ENCODE data around the gene KCNC1.

The KCNC1 gene

GRCh38 chr11:17776212-17776875, 41.8 kb downstream of the KCNC1 start:
- H3K27ac Mint-ChIP-seq = no peak overlapping the region
- H3K9me3 Mint-ChIP-seq = no peaks in the 10 kb centered on the region
- no peaks in the 10 kb centered on the region for H3K36me3 Mint-ChIP-seq (ENCODE audit: low read depth)
- H3K4me3 Mint-ChIP-seq = no peak overlapping the region
- DNase-seq = no peak
- no peaks in the 10 kb centered on the region for H3K27me3 Mint-ChIP-seq
- no peaks in the 10 kb centered on the region for H3K4me1 Mint-ChIP-seq (ENCODE audit: low read depth)

GRCh38 chr11:17777086-17777737, 42.6 kb downstream of the KCNC1 start:
- Mint-ChIP-seq H3K9me3 (no peaks in the 10 kb centered on the region), H3K36me3 (ENCODE audit: low read depth) (no peaks in the 10 kb centered on the region), H3K27me3 (no peaks in the 10 kb centered on the region), H3K4me3 (no peak overlapping the region), H3K27ac (no peak overlapping the region), H3K4me1 (ENCODE audit: low read depth) (no peaks in the 10 kb centered on the region)
- no peak for DNase-seq

DNA sequence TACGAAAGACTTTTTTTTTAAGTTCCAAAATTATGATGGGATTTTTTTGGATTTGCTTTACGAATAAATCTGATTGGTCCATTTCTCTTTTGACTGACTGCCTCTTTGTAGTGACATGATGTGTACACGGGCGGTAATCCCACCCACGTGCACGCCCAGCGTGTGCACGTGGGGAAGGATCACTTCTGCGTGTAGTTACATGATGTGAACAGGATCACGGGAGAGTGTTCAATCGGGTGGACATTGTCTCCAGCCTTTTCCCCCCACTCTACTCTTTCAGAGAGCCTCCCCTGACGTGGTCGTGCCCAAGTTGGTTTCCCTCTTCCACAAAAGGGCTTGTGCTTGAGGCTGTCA, 43.1 kb downstream of the KCNC1 start:
- H3K27me3 Mint-ChIP-seq = no peaks in the 10 kb centered on the region
- H3K9me3 Mint-ChIP-seq = no peaks in the 10 kb centered on the region
- no peaks in the 10 kb centered on the region for H3K4me1 Mint-ChIP-seq (ENCODE audit: low read depth)
- no peaks in the 10 kb centered on the region for H3K36me3 Mint-ChIP-seq (ENCODE audit: low read depth)
- no peak overlapping the region for H3K4me3 Mint-ChIP-seq
- DNase-seq = no peak
- no peak overlapping the region for H3K27ac Mint-ChIP-seq

DNA sequence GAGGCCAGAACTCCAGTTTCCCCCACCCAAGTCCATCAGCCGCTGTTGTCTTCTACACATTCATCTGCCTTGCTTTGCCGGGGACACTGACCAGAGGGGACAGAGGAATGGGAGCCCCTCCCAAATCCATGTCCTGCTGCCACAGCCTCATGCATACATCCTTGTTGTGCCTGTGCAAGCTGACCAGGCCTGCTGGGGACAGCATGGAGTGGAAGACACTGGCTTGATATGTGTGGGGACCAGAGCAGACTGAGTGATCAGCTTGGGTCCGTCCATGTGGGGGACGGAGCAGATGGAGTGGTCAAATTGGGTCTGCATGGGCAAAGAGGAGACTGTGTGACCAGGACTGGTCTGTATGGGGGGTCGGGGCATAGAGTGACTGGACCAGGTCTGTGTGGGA, 43.8 kb downstream of the KCNC1 start:
- H3K9me3 Mint-ChIP-seq = no peaks in the 10 kb centered on the region
- DNase-seq = no peak
- H3K27me3 Mint-ChIP-seq = no peaks in the 10 kb centered on the region
- no peak overlapping the region for H3K27ac Mint-ChIP-seq
- H3K36me3 Mint-ChIP-seq (ENCODE audit: low read depth) = no peaks in the 10 kb centered on the region
- H3K4me3 Mint-ChIP-seq = no peak overlapping the region
- no peaks in the 10 kb centered on the region for H3K4me1 Mint-ChIP-seq (ENCODE audit: low read depth)

GRCh38 chr11:17778956-17779860, 44.6 kb downstream of the KCNC1 start:
- H3K4me3 Mint-ChIP-seq = no peak overlapping the region
- no peaks in the 10 kb centered on the region for H3K4me1 Mint-ChIP-seq (ENCODE audit: low read depth)
- H3K9me3 Mint-ChIP-seq = no peaks in the 10 kb centered on the region
- no peak overlapping the region for H3K27ac Mint-ChIP-seq
- H3K27me3 Mint-ChIP-seq = no peaks in the 10 kb centered on the region
- no peak for DNase-seq
- no peaks in the 10 kb centered on the region for H3K36me3 Mint-ChIP-seq (ENCODE audit: low read depth)

GRCh38 chr11:17779861-17780594, 45.4 kb downstream of the KCNC1 start:
- Mint-ChIP-seq H3K4me3 (no peak overlapping the region), H3K9me3 (no peaks in the 10 kb centered on the region), H3K4me1 (ENCODE audit: low read depth) (no peaks in the 10 kb centered on the region), H3K27ac (no peak overlapping the region), H3K36me3 (ENCODE audit: low read depth) (no peaks in the 10 kb centered on the region), H3K27me3 (no peaks in the 10 kb centered on the region)
- no peak for DNase-seq

GRCh38 chr11:17780668-17781067, 46.1 kb downstream of the KCNC1 start:
- no peak overlapping the region for H3K4me3 Mint-ChIP-seq
- H3K27me3 Mint-ChIP-seq = no peaks in the 10 kb centered on the region
- H3K4me1 Mint-ChIP-seq (ENCODE audit: low read depth) = no peaks in the 10 kb centered on the region
- H3K36me3 Mint-ChIP-seq (ENCODE audit: low read depth) = no peaks in the 10 kb centered on the region
- H3K27ac Mint-ChIP-seq = no peak overlapping the region
- H3K9me3 Mint-ChIP-seq = no peaks in the 10 kb centered on the region
- no peak for DNase-seq

- no peaks in the 10 kb centered on the region for H3K27me3 Mint-ChIP-seq
- no peak overlapping the region for H3K4me3 Mint-ChIP-seq
- no peak for DNase-seq
- H3K4me1 Mint-ChIP-seq (ENCODE audit: low read depth) = no peaks in the 10 kb centered on the region
- H3K27ac Mint-ChIP-seq = no peak overlapping the region
- no peaks in the 10 kb centered on the region for H3K36me3 Mint-ChIP-seq (ENCODE audit: low read depth)
- H3K9me3 Mint-ChIP-seq = no peaks in the 10 kb centered on the region
These were observed 46.6 kb downstream of the KCNC1 start for GRCh38 chr11:17781221-17781620.

DNA sequence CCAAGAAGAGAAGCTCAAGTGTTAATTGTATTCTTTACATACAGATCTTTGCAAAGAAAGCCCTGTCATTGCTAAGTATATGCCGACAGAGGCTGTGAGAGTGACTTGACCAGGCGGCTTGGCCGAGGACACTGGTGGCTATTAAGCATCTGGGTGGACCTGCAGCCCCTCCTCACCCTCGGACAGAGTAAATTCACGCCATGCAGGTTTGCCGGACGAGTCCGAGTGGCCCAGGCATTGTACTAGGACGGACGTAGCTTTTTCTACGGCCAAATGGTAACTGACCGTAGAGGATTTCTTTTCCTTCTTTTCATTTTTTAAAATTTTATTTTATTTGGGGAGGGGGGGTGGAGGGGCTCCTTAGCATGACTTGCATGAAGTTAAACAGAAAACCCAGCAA, 47.0 kb downstream of the KCNC1 start:
- no peaks in the 10 kb centered on the region for H3K4me1 Mint-ChIP-seq (ENCODE audit: low read depth)
- H3K27me3 Mint-ChIP-seq = no peaks in the 10 kb centered on the region
- H3K4me3 Mint-ChIP-seq = no peak overlapping the region
- H3K9me3 Mint-ChIP-seq = no peaks in the 10 kb centered on the region
- no peak overlapping the region for H3K27ac Mint-ChIP-seq
- no peak for DNase-seq
- H3K36me3 Mint-ChIP-seq (ENCODE audit: low read depth) = no peaks in the 10 kb centered on the region

- Mint-ChIP-seq H3K27me3 (no peaks in the 10 kb centered on the region), H3K4me3 (no peak overlapping the region), H3K4me1 (ENCODE audit: low read depth) (no peaks in the 10 kb centered on the region), H3K36me3 (ENCODE audit: low read depth) (peaks cover under 1% of the 10 kb centered on the region), H3K27ac (no peak overlapping the region), H3K9me3 (no peaks in the 10 kb centered on the region)
- DNase-seq = no peak
These were observed 47.6 kb downstream of the KCNC1 start for GRCh38 chr11:17782145-17782544.

- DNase-seq = no peak
These were observed 48.2 kb downstream of the KCNC1 start for GRCh38 chr11:17782603-17783337.

GRCh38 chr11:17783878-17784277, 49.3 kb downstream of the KCNC1 start:
- no peak for DNase-seq
- Mint-ChIP-seq H3K27ac (no peak overlapping the region), H3K4me3 (no peak overlapping the region), H3K9me3 (no peaks in the 10 kb centered on the region), H3K27me3 (no peaks in the 10 kb centered on the region), H3K4me1 (ENCODE audit: low read depth) (no peaks in the 10 kb centered on the region), H3K36me3 (ENCODE audit: low read depth) (peaks cover 11% of the 10 kb centered on the region)

More at GRCh38 chr11:17782603-17783337, 48.2 kb downstream of the KCNC1 start:
- Mint-ChIP-seq H3K36me3 (ENCODE audit: low read depth) (peaks cover 6% of the 10 kb centered on the region), H3K4me1 (ENCODE audit: low read depth) (no peaks in the 10 kb centered on the region), H3K27ac (no peak overlapping the region), H3K4me3 (no peak overlapping the region), H3K9me3 (no peaks in the 10 kb centered on the region), H3K27me3 (no peaks in the 10 kb centered on the region)

DNA sequence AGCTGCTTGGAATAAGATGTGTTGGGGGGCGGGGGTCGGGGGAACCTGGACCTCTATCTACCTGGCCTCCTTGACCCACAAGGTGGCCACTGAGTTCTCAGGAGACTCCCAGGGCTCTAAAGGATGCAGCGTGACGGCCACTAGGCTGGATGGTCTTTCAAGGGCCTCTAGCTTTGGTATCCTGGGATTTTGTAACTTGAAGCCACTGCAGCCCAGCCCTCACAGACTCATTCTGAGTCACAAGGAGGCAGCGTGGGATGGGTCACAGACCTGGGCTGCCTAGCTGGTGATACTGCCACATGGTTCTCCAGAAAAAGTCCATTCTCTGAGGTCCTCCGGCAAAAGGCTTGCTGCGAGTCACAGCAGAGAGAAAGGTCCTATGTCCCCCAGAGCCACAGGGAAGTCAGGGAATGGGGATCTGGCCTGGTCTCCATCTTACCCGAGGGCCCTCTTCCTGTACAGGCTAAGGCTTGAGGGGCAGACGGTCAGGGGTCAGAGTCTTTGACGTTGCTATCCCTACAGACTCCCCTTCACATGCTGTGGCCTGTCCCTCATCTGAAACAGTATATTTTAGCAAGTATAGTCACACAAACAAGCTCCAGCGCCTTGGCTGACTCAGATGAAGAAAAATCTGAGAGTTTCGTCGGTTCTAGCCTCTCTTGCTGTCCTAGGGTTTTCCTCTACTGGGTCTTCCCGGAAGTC, 52.4 kb downstream of the KCNC1 start:
- no peak overlapping the region for H3K27ac Mint-ChIP-seq
- no peaks in the 10 kb centered on the region for H3K4me1 Mint-ChIP-seq (ENCODE audit: low read depth)
- peaks cover 11% of the 10 kb centered on the region for H3K36me3 Mint-ChIP-seq (ENCODE audit: low read depth)
- H3K9me3 Mint-ChIP-seq = no peaks in the 10 kb centered on the region
- no peaks in the 10 kb centered on the region for H3K27me3 Mint-ChIP-seq
- DNase-seq = no peak
- no peak overlapping the region for H3K4me3 Mint-ChIP-seq

Data from activated T-cell treated with anti-CD3 and anti-CD28 coated beads, Interleukin-2, amount 50 U/mL, for 24 hours (primary cell).